ENCODE measurements around the gene SYN1.

DNA sequence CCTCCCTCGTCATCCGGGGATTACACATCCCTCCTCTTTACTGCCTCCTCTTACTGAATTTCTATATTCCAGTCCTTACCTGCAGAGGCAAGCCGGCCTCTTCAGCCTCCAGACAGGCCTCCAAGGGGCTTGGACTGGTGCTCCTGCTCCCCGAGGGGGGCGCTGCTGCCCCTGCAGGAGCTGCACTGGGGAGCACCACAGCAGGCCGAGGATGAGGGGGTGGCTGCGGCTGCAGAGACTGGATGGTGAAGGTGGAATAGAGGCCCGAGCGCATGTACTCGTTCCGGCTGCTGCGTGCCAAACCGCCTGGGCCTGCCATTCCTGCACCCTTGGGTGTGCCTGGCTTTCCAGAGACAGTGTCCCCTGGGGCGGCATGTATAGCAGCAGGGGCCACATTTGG is 19.2 kb upstream of the SYN1 start:
- TF ChIP-seq, protein P1, sequence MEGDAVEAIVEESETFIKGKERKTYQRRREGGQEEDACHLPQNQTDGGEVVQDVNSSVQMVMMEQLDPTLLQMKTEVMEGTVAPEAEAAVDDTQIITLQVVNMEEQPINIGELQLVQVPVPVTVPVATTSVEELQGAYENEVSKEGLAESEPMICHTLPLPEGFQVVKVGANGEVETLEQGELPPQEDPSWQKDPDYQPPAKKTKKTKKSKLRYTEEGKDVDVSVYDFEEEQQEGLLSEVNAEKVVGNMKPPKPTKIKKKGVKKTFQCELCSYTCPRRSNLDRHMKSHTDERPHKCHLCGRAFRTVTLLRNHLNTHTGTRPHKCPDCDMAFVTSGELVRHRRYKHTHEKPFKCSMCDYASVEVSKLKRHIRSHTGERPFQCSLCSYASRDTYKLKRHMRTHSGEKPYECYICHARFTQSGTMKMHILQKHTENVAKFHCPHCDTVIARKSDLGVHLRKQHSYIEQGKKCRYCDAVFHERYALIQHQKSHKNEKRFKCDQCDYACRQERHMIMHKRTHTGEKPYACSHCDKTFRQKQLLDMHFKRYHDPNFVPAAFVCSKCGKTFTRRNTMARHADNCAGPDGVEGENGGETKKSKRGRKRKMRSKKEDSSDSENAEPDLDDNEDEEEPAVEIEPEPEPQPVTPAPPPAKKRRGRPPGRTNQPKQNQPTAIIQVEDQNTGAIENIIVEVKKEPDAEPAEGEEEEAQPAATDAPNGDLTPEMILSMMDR (IDR thresholded peaks at IDR 0.05 in 4 of 5, conservative IDR thresholded peaks at IDR 0.05 in 1 of 5): no peak
- no peak for TF ChIP-seq POLR2A (IDR thresholded peaks at IDR 0.05)
